ENCODE measurements around the gene MBD3. TPM values are rescaled to one million over a fixed set of nuclear protein-coding genes. Genes with fewer than 3 reads are reported as not detected.

Gene MBD3
- total RNA-seq, 1 experiment from 2014 or later: 65.6 TPM

- H3K9me3 Mint-ChIP-seq (ENCODE audit: low read depth, unreplicated experiment): no peaks in the 10 kb centered on the region
- no peak for TF ChIP-seq CTCF (IDR thresholded peaks at IDR 0.05; ENCODE audit: unreplicated experiment)
- intact Hi-C loops (cut with micrococcal nuclease; ENCODE audit: unreplicated experiment): no loop called here
- H3K27ac Mint-ChIP-seq (ENCODE audit: unreplicated experiment): no peak overlapping the region
- BruUV-seq (replicated peaks): TSS peak; percentile 40
- H3K36me3 Mint-ChIP-seq (ENCODE audit: insufficient read depth, unreplicated experiment): peaks cover 40% of the 10 kb centered on the region
- H3K27me3 Mint-ChIP-seq (ENCODE audit: unreplicated experiment): no peaks in the 10 kb centered on the region
- no peak overlapping the region for H3K4me3 Mint-ChIP-seq (ENCODE audit: low read depth, unreplicated experiment)
- CTCF ChIA-PET: interaction anchor here (0.7 kb wide), 1 partner anchor 343 kb away, joined by 4 read pairs; no protein-coding TSS in a partner anchor
- no peak for DNase-seq
- H3K4me1 Mint-ChIP-seq (ENCODE audit: low read depth, unreplicated experiment): no peaks in the 10 kb centered on the region
Observed at GRCh38 chr19:1611353-1611752, 18.7 kb upstream of the MBD3 start.

- no peaks in the 10 kb centered on the region for H3K4me1 Mint-ChIP-seq (ENCODE audit: low read depth, unreplicated experiment)
- DNase-seq: no peak
- no TSS peak for BruUV-seq (replicated peaks)
- H3K27ac Mint-ChIP-seq (ENCODE audit: unreplicated experiment): no peak overlapping the region
- no peak for TF ChIP-seq CTCF (IDR thresholded peaks at IDR 0.05; ENCODE audit: unreplicated experiment)
- intact Hi-C loops (cut with micrococcal nuclease; ENCODE audit: unreplicated experiment): no loop called here
- CTCF ChIA-PET: interaction anchor here (0.7 kb wide), 1 partner anchor 342 kb away, joined by 4 read pairs; no protein-coding TSS in a partner anchor
- H3K36me3 Mint-ChIP-seq (ENCODE audit: insufficient read depth, unreplicated experiment): peaks cover 45% of the 10 kb centered on the region
- no peak overlapping the region for H3K4me3 Mint-ChIP-seq (ENCODE audit: low read depth, unreplicated experiment)
- no peaks in the 10 kb centered on the region for H3K9me3 Mint-ChIP-seq (ENCODE audit: low read depth, unreplicated experiment)
- H3K27me3 Mint-ChIP-seq (ENCODE audit: unreplicated experiment): no peaks in the 10 kb centered on the region
Observed at GRCh38 chr19:1610579-1610978, 17.9 kb upstream of the MBD3 start.

GRCh38 chr19:1609680-1610474, 17.2 kb upstream of the MBD3 start:
- intact Hi-C loops (cut with micrococcal nuclease; ENCODE audit: unreplicated experiment): no loop called here
- TF ChIP-seq CTCF (IDR thresholded peaks at IDR 0.05; ENCODE audit: unreplicated experiment): no peak
- Mint-ChIP-seq H3K4me1 (ENCODE audit: low read depth, unreplicated experiment) (no peaks in the 10 kb centered on the region), H3K27me3 (ENCODE audit: unreplicated experiment) (no peaks in the 10 kb centered on the region), H3K4me3 (ENCODE audit: low read depth, unreplicated experiment) (no peak overlapping the region), H3K27ac (ENCODE audit: unreplicated experiment) (no peak overlapping the region), H3K9me3 (ENCODE audit: low read depth, unreplicated experiment) (no peaks in the 10 kb centered on the region), H3K36me3 (ENCODE audit: insufficient read depth, unreplicated experiment) (peaks cover 46% of the 10 kb centered on the region)
- DNase-seq: no peak
- no TSS peak for BruUV-seq (replicated peaks)
- CTCF ChIA-PET: no interaction called here

GRCh38 chr19:1609103-1609396, 16.4 kb upstream of the MBD3 start:
- intact Hi-C loops (cut with micrococcal nuclease; ENCODE audit: unreplicated experiment): no loop called here
- CTCF ChIA-PET: no interaction called here
- no peak overlapping the region for H3K27ac Mint-ChIP-seq (ENCODE audit: unreplicated experiment)
- BruUV-seq (replicated peaks): no TSS peak
- TF ChIP-seq CTCF (IDR thresholded peaks at IDR 0.05; ENCODE audit: unreplicated experiment): no peak
- H3K4me1 Mint-ChIP-seq (ENCODE audit: low read depth, unreplicated experiment): no peaks in the 10 kb centered on the region
- no peak for DNase-seq
- no peaks in the 10 kb centered on the region for H3K9me3 Mint-ChIP-seq (ENCODE audit: low read depth, unreplicated experiment)
- H3K27me3 Mint-ChIP-seq (ENCODE audit: unreplicated experiment): no peaks in the 10 kb centered on the region
- peaks cover 44% of the 10 kb centered on the region for H3K36me3 Mint-ChIP-seq (ENCODE audit: insufficient read depth, unreplicated experiment)
- H3K4me3 Mint-ChIP-seq (ENCODE audit: low read depth, unreplicated experiment): no peak overlapping the region
